Gastroesophageal sphincter (tissue), 4 donors: ENCODE results near the gene DALRD3. TPM values are rescaled to one million over a fixed set of nuclear protein-coding genes. Genes with fewer than 3 reads are reported as not detected.

ENCODE experiments used
- ATAC-seq: fragments of 150-250 bp; one replicate; pipeline ENCODE4 v1.9.1; 2016; ENCODE audit warnings: mild to moderate bottlenecking, moderate library complexity
- H3K27ac ChIP-seq, 4 donors: fragments of 200-600 bp; sonication (generic) in 3 of 4; 1 replicate in 3 of 4; 2 replicates in 1 of 4; pipeline ENCODE4 v1.5.1; 2016 to 2019
- H3K27me3 ChIP-seq: fragments of 200-600 bp; sonication (generic); one replicate; pipeline ENCODE4 v1.5.1; 2019
- H3K36me3 ChIP-seq, 2 donors: fragments of 200-600 bp; sonication (generic); one replicate each; pipeline ENCODE4 v1.5.1; 2019; ENCODE audit warnings: control low read depth in 1 of 2
- H3K4me1 ChIP-seq, 3 donors: fragments of 200-600 bp; sonication (generic); 1 replicate in 2 of 3; 2 replicates in 1 of 3; pipeline ENCODE4 v1.5.1; 2016 to 2019; ENCODE audit warnings: control low read depth in 2 of 3
- H3K4me3 ChIP-seq, 2 donors: fragments of 200-600 bp; sonication (generic); one replicate each; pipeline ENCODE4 v1.5.1; 2019; ENCODE audit warnings: mild to moderate bottlenecking in 1 of 2, moderate library complexity in 1 of 2
- H3K9me3 ChIP-seq, 3 donors: fragments of 200-600 bp; sonication (generic); one replicate each; pipeline ENCODE4 v1.5.1; 2017 to 2019; ENCODE audit warnings: control low read depth in 2 of 3
- CTCF ChIP-seq, 4 experiments: fragments of 200-600 bp in 2 of 4; fragments of 450-650 bp in 2 of 4; sonication (generic) in 1 of 4; IDR thresholded peaks; one replicate each; pipeline ENCODE4 v1.5.1; 2017 to 2019; ENCODE audit warnings: antibody characterized with exemption in 4 of 4, mild to moderate bottlenecking in 2 of 4, moderate library complexity in 2 of 4
- EP300 ChIP-seq: sonication (generic); formaldehyde crosslinking; IDR thresholded peaks from one replicate; pipeline ENCODE4 v1.6.1; 2017; ENCODE audit warnings: antibody characterized with exemption, mild to moderate bottlenecking
- POLR2A ChIP-seq, 2 donors: fragments of 450-650 bp; IDR thresholded peaks; one replicate each; pipeline ENCODE4 v1.6.1; 2017; ENCODE audit warnings: antibody characterized with exemption in 2 of 2, mild to moderate bottlenecking in 2 of 2, moderate library complexity in 1 of 2
- POLR2AphosphoS5 ChIP-seq: sonication (generic); formaldehyde crosslinking; IDR thresholded peaks from one replicate; pipeline ENCODE4 v1.6.1; 2017; ENCODE audit warnings: antibody characterized with exemption
- WGBS, 2 donors: methylation state at CpG; one replicate each; pipeline ENCODE4 v1.1.5; 2018; ENCODE audit warnings: low coverage in 1 of 2; 5-methylcytosine and 5-hydroxymethylcytosine counted together
- total RNA-seq, 4 donors: library from RNA; depleted of rRNA; stranded (reverse); fragments of >200 nt; gene quantifications; one replicate each; pipeline ENCODE4 v1.1.0, GENCODE V29; 2016

DALRD3 gene
- total RNA-seq, 4 donors from 2014 or later, result 11.8 to 29.0 (median 24.6) TPM

- H3K27me3 ChIP-seq, result no peaks in the 10 kb centered on the region
- TF ChIP-seq POLR2AphosphoS5, result no peak
- no peak for TF ChIP-seq POLR2A (IDR thresholded peaks at IDR 0.05)
- TF ChIP-seq EP300, result no peak
- TF ChIP-seq CTCF (IDR thresholded peaks at IDR 0.05), result no peak
- peaks cover 0 to 68% (median 28%) of the 10 kb centered on the region in 3 donors for H3K4me1 ChIP-seq
- H3K27ac ChIP-seq, result peak overlapping the region in 3 of 4 donors; percentile 100
- H3K4me3 ChIP-seq, result peak overlapping the region in 1 of 2 donors; percentile 96
- WGBS, 2 donors, result 0% methylated on average over 1 of the region's 12 CpGs; no CpG with 5 or more reads in 1 of the 2 donors
- no peak for ATAC-seq
- no peaks in the 10 kb centered on the region for H3K9me3 ChIP-seq
- peaks cover 0 to 40% of the 10 kb centered on the region in 2 donors for H3K36me3 ChIP-seq
Measured at GRCh38 chr3:49019941-49020329, 1.6 kb upstream of the DALRD3 start.

DNA sequence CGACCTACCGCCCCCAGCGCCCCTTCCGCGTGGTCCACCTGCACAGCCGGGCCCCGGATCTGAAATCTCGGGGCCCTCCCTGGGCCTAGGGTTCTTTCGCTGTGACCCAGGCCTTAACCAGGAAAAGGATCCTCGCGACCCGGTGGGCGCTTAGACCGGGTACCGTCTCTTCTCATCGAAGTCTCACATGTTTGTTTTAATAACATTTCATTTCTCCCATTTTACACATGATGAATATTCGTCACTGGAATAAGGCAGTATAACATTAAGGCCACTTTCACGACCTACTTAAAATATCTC lies 277 bp upstream of the DALRD3 start:
- Histone ChIP-seq H3K27ac (peak overlapping the region; percentile 10 to 89 (median 88)), H3K9me3 (no peaks in the 10 kb centered on the region), H3K4me3 (peak overlapping the region; percentile 65 to 92), H3K36me3 (peaks cover 0 to 40% of the 10 kb centered on the region in 2 donors), H3K4me1 (peaks cover 0 to 55% (median 28%) of the 10 kb centered on the region in 3 donors), H3K27me3 (no peaks in the 10 kb centered on the region)
- TF ChIP-seq CTCF (IDR thresholded peaks at IDR 0.05) (no peak), EP300 (no peak), POLR2A (IDR thresholded peaks at IDR 0.05) (no peak), POLR2AphosphoS5 (no peak)
- no peak for ATAC-seq
- WGBS, 2 donors, result 0 to 1% methylated on average over 6 to 18 of the region's 18 CpGs

GRCh38 chr3:49017229-49017970 lies 980 bp downstream of the DALRD3 start:
- Histone ChIP-seq H3K36me3 (peaks cover 0 to 44% of the 10 kb centered on the region in 2 donors), H3K4me3 (peak overlapping the region; percentile 65 to 92), H3K27ac (peak overlapping the region in 3 of 4 donors; percentile 88 to 89 (median 88)), H3K9me3 (no peaks in the 10 kb centered on the region), H3K27me3 (no peaks in the 10 kb centered on the region), H3K4me1 (peaks cover 0 to 54% (median 22%) of the 10 kb centered on the region in 3 donors)
- no peak for ATAC-seq
- TF ChIP-seq POLR2A (IDR thresholded peaks at IDR 0.05), result no peak
- no CpG with 5 or more reads among the region's 23 CpGs for WGBS, 2 donors

DNA sequence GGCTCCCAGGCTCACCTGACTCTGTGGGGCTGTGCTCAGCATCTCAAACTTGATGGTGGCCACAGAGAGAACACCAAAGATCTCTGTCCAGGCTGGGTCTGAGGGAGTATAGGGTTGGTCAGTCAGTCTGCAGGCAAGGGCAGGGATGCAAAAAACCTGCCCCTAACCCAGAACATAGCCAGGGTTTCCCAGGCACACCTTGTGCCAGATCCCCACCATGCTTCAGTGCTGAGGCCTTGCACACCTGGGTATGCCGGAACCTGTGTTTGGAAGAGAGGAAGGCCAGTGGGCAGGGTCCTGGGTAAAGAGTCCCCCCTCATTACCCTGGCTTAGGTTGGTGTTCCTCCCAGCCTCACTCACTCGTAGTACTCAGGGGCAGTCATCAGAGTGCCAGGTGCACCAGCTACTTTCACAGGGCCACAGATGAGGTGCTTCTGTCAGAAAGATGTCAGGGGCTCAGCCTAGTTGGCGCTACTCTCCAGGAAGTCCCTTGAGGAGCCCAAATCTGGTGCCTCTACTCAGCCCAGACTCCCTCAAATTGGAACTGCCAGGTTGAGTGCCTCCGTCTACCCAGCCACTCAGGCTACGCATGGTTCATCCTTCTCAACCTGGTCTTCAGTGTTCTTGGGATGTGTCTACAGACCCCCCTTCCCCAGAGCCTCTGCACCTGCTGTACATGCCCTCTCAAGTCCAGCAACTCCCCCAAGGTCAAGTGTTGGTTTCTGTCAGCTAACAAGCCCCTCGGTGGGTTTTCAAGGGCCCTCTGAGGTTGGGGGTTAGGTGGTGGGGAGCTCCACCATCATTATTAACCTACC lies 1.8 kb downstream of the DALRD3 start:
- TF ChIP-seq EP300, result no peak
- TF ChIP-seq CTCF (IDR thresholded peaks at IDR 0.05), result no peak
- TF ChIP-seq POLR2A (IDR thresholded peaks at IDR 0.05), result no peak
- no peak for TF ChIP-seq POLR2AphosphoS5
- ATAC-seq, result no peak
- Histone ChIP-seq H3K27ac (peak overlapping the region in 1 of 4 donors; percentile 88), H3K9me3 (no peaks in the 10 kb centered on the region), H3K4me3 (no peak overlapping the region), H3K27me3 (no peaks in the 10 kb centered on the region), H3K4me1 (peaks cover 0 to 61% (median 22%) of the 10 kb centered on the region in 3 donors), H3K36me3 (peaks cover 0 to 52% of the 10 kb centered on the region in 2 donors)
- 100% methylated on average over 1 of the region's 6 CpGs; no CpG with 5 or more reads in 1 of the 2 donors for WGBS, 2 donors

GRCh38 chr3:49015765-49016164 lies 2.6 kb downstream of the DALRD3 start:
- 20 to 70% methylated on average over 1 to 2 of the region's 6 CpGs for WGBS, 2 donors
- no peak for TF ChIP-seq POLR2A (IDR thresholded peaks at IDR 0.05)
- no peak for ATAC-seq
- Histone ChIP-seq H3K36me3 (peaks cover 0 to 58% of the 10 kb centered on the region in 2 donors), H3K4me3 (no peak overlapping the region), H3K4me1 (peaks cover 0 to 65% (median 22%) of the 10 kb centered on the region in 3 donors), H3K9me3 (no peaks in the 10 kb centered on the region), H3K27ac (no peak overlapping the region), H3K27me3 (no peaks in the 10 kb centered on the region)
